Measurements from ENCODE around the gene ARHGAP12. TPM values are rescaled to one million over a fixed set of nuclear protein-coding genes. Genes with fewer than 3 reads are reported as not detected.

ARHGAP12 gene
- total and polyA plus RNA-seq, 3 experiments from 2014 or later: 5.1 to 9.7 (median 5.3) TPM

GRCh38 chr10:31963589-31963980, 35.0 kb upstream of the ARHGAP12 start:
- CTCF ChIA-PET: no interaction called here

GRCh38 chr10:31962826-31963588, 34.4 kb upstream of the ARHGAP12 start:
- Histone ChIP-seq H3K27me3 (ENCODE audit: insufficient read depth, low read length, poor library complexity, severe bottlenecking) (no peaks in the 10 kb centered on the region), H3K36me3 (ENCODE audit: insufficient read depth, low read length) (no peaks in the 10 kb centered on the region), H3K4me1 (ENCODE audit: insufficient read depth, low read length) (no peaks in the 10 kb centered on the region), H3K4me3 (ENCODE audit: low read length) (no peak overlapping the region), H3K9me3 (ENCODE audit: low read length) (no peaks in the 10 kb centered on the region), H3K27ac (ENCODE audit: low read depth, low read length) (no peak overlapping the region)
- Mint-ChIP-seq H3K27ac (no peak overlapping the region), H3K4me3 (no peak overlapping the region), H3K27me3 (no peaks in the 10 kb centered on the region), H3K36me3 (no peaks in the 10 kb centered on the region), H3K4me1 (peaks cover 0 to 12% (median 8%) of the 10 kb centered on the region in 3 donors), H3K9me3 (no peaks in the 10 kb centered on the region)
- no peak for DNase-seq
- POLR2A ChIA-PET: no interaction called here
- CTCF ChIA-PET: no interaction called here

More at GRCh38 chr10:31963589-31963980, 35.0 kb upstream of the ARHGAP12 start:
- Histone ChIP-seq H3K27ac (ENCODE audit: low read depth, low read length) (no peak overlapping the region), H3K4me1 (ENCODE audit: insufficient read depth, low read length) (no peaks in the 10 kb centered on the region), H3K4me3 (ENCODE audit: low read length) (no peak overlapping the region), H3K9me3 (ENCODE audit: low read length) (no peaks in the 10 kb centered on the region), H3K27me3 (ENCODE audit: insufficient read depth, low read length, poor library complexity, severe bottlenecking) (no peaks in the 10 kb centered on the region), H3K36me3 (ENCODE audit: insufficient read depth, low read length) (no peaks in the 10 kb centered on the region)
- POLR2A ChIA-PET: no interaction called here
- H3K4me3 Mint-ChIP-seq: no peak overlapping the region
- peaks cover 0 to 12% (median 8%) of the 10 kb centered on the region in 3 donors for H3K4me1 Mint-ChIP-seq
- DNase-seq: no peak
- no peaks in the 10 kb centered on the region for H3K27me3 Mint-ChIP-seq
- H3K9me3 Mint-ChIP-seq: no peaks in the 10 kb centered on the region
- H3K27ac Mint-ChIP-seq: peak overlapping the region in 1 of 8 donors; percentile 84
- H3K36me3 Mint-ChIP-seq: no peaks in the 10 kb centered on the region

- no peak overlapping the region for H3K27ac ChIP-seq (ENCODE audit: low read depth, low read length)
- no peaks in the 10 kb centered on the region for H3K36me3 ChIP-seq (ENCODE audit: insufficient read depth, low read length)
- DNase-seq: no peak
- peaks cover 0 to 2% (median 0%) of the 10 kb centered on the region in 3 donors for H3K36me3 Mint-ChIP-seq
- H3K9me3 ChIP-seq (ENCODE audit: low read length): no peaks in the 10 kb centered on the region
- H3K27ac Mint-ChIP-seq: peak overlapping the region in 2 of 8 donors; percentile 9 to 61
- no peaks in the 10 kb centered on the region for H3K9me3 Mint-ChIP-seq
- H3K4me3 ChIP-seq (ENCODE audit: low read length): no peak overlapping the region
- ChIA-PET POLR2A (no interaction called here), CTCF (no interaction called here)
- peak overlapping the region in 2 of 7 donors; percentile 16 to 40 for H3K4me3 Mint-ChIP-seq
- H3K27me3 Mint-ChIP-seq: no peaks in the 10 kb centered on the region
- H3K4me1 ChIP-seq (ENCODE audit: insufficient read depth, low read length): no peaks in the 10 kb centered on the region
- H3K4me1 Mint-ChIP-seq: peaks cover 0 to 12% (median 8%) of the 10 kb centered on the region in 3 donors
- H3K27me3 ChIP-seq (ENCODE audit: insufficient read depth, low read length, poor library complexity, severe bottlenecking): no peaks in the 10 kb centered on the region
Measured at GRCh38 chr10:31961277-31962074, 32.8 kb upstream of the ARHGAP12 start.

GRCh38 chr10:31959461-31960173, 31.0 kb upstream of the ARHGAP12 start:
- H3K4me1 ChIP-seq (ENCODE audit: insufficient read depth, low read length): no peaks in the 10 kb centered on the region
- POLR2A ChIA-PET: interaction anchor here (1.2 kb wide), 1 partner anchor 29 kb away, joined by 4 read pairs; no protein-coding TSS in a partner anchor
- no peak overlapping the region for H3K4me3 Mint-ChIP-seq
- peaks cover 0 to 3% (median under 1%) of the 10 kb centered on the region in 5 donors for H3K9me3 Mint-ChIP-seq
- peaks cover 0 to 12% (median 8%) of the 10 kb centered on the region in 3 donors for H3K4me1 Mint-ChIP-seq
- no peak overlapping the region for H3K27ac ChIP-seq (ENCODE audit: low read depth, low read length)
- DNase-seq: no peak
- H3K27ac Mint-ChIP-seq: no peak overlapping the region
- CTCF ChIA-PET: interaction anchor here (1.0 kb wide), 1 partner anchor 10 kb away, joined by 3 read pairs; no protein-coding TSS in a partner anchor
- no peak overlapping the region for H3K4me3 ChIP-seq (ENCODE audit: low read length)
- no peaks in the 10 kb centered on the region for H3K27me3 Mint-ChIP-seq
- H3K9me3 ChIP-seq (ENCODE audit: low read length): no peaks in the 10 kb centered on the region
- peaks cover 0 to 8% (median 0%) of the 10 kb centered on the region in 3 donors for H3K36me3 Mint-ChIP-seq
- H3K27me3 ChIP-seq (ENCODE audit: insufficient read depth, low read length, poor library complexity, severe bottlenecking): no peaks in the 10 kb centered on the region
- no peaks in the 10 kb centered on the region for H3K36me3 ChIP-seq (ENCODE audit: insufficient read depth, low read length)

- Mint-ChIP-seq H3K4me1 (peaks cover 0 to 12% (median 8%) of the 10 kb centered on the region in 3 donors), H3K27ac (no peak overlapping the region), H3K36me3 (peaks cover 0 to 16% (median 0%) of the 10 kb centered on the region in 3 donors), H3K4me3 (no peak overlapping the region), H3K27me3 (no peaks in the 10 kb centered on the region), H3K9me3 (peaks cover 0 to 8% (median 8%) of the 10 kb centered on the region in 5 donors)
- POLR2A ChIA-PET: interaction anchor here (1.2 kb wide), 1 partner anchor 28 kb away, joined by 4 read pairs; no protein-coding TSS in a partner anchor
- Histone ChIP-seq H3K9me3 (ENCODE audit: low read length) (no peaks in the 10 kb centered on the region), H3K4me3 (ENCODE audit: low read length) (no peak overlapping the region), H3K27ac (ENCODE audit: low read depth, low read length) (no peak overlapping the region), H3K27me3 (ENCODE audit: insufficient read depth, low read length, poor library complexity, severe bottlenecking) (no peaks in the 10 kb centered on the region), H3K36me3 (ENCODE audit: insufficient read depth, low read length) (no peaks in the 10 kb centered on the region), H3K4me1 (ENCODE audit: insufficient read depth, low read length) (no peaks in the 10 kb centered on the region)
- no peak for DNase-seq
- CTCF ChIA-PET: interaction anchor here (0.6 kb wide), 1 partner anchor 1196 kb away, joined by 6 read pairs; no protein-coding TSS in a partner anchor
Measured at GRCh38 chr10:31958856-31959255, 30.2 kb upstream of the ARHGAP12 start.

GRCh38 chr10:31956200-31956946, 27.7 kb upstream of the ARHGAP12 start:
- H3K4me1 Mint-ChIP-seq: peaks cover 0 to 5% (median under 1%) of the 10 kb centered on the region in 3 donors
- ChIA-PET CTCF (no interaction called here), POLR2A (interaction anchor here (0.6 kb wide), 1 partner anchor 27 kb away, joined by 3 read pairs; no protein-coding TSS in a partner anchor)
- H3K27ac Mint-ChIP-seq: no peak overlapping the region
- peaks cover 0 to 16% (median 0%) of the 10 kb centered on the region in 3 donors for H3K36me3 Mint-ChIP-seq
- H3K36me3 ChIP-seq (ENCODE audit: insufficient read depth, low read length): no peaks in the 10 kb centered on the region
- no peaks in the 10 kb centered on the region for H3K9me3 ChIP-seq (ENCODE audit: low read length)
- H3K4me3 ChIP-seq (ENCODE audit: low read length): no peak overlapping the region
- no peak for DNase-seq
- H3K4me3 Mint-ChIP-seq: no peak overlapping the region
- no peaks in the 10 kb centered on the region for H3K27me3 Mint-ChIP-seq
- H3K27ac ChIP-seq (ENCODE audit: low read depth, low read length): no peak overlapping the region
- H3K27me3 ChIP-seq (ENCODE audit: insufficient read depth, low read length, poor library complexity, severe bottlenecking): no peaks in the 10 kb centered on the region
- no peaks in the 10 kb centered on the region for H3K4me1 ChIP-seq (ENCODE audit: insufficient read depth, low read length)
- peaks cover 0 to 11% (median 8%) of the 10 kb centered on the region in 5 donors for H3K9me3 Mint-ChIP-seq

- H3K9me3 Mint-ChIP-seq: peaks cover 0 to 11% (median 8%) of the 10 kb centered on the region in 5 donors
- Histone ChIP-seq H3K36me3 (ENCODE audit: insufficient read depth, low read length) (no peaks in the 10 kb centered on the region), H3K27ac (ENCODE audit: low read depth, low read length) (no peak overlapping the region), H3K27me3 (ENCODE audit: insufficient read depth, low read length, poor library complexity, severe bottlenecking) (no peaks in the 10 kb centered on the region), H3K4me1 (ENCODE audit: insufficient read depth, low read length) (no peaks in the 10 kb centered on the region), H3K9me3 (ENCODE audit: low read length) (no peaks in the 10 kb centered on the region), H3K4me3 (ENCODE audit: low read length) (no peak overlapping the region)
- H3K27me3 Mint-ChIP-seq: no peaks in the 10 kb centered on the region
- H3K4me3 Mint-ChIP-seq: no peak overlapping the region
- peaks cover 0 to 5% (median 0%) of the 10 kb centered on the region in 3 donors for H3K4me1 Mint-ChIP-seq
- H3K36me3 Mint-ChIP-seq: peaks cover 0 to 16% (median 0%) of the 10 kb centered on the region in 3 donors
- ChIA-PET POLR2A (no interaction called here), CTCF (no interaction called here)
- H3K27ac Mint-ChIP-seq: no peak overlapping the region
- no peak for DNase-seq
Measured at GRCh38 chr10:31954410-31955191, 26.0 kb upstream of the ARHGAP12 start.

Data from CD8-positive, alpha-beta memory T cell (primary cell).